Spleen (tissue), 7 donors: ENCODE measurements around the gene CCDC66.

Experiments used
- POLR2A ChIP-seq, 3 donors: fragments of 450-650 bp; IDR thresholded peaks; one replicate each; pipeline ENCODE4 v1.5.1; 2017; ENCODE audit warnings: antibody characterized with exemption in 3 of 3, mild to moderate bottlenecking in 1 of 3
- TF ChIP-seq, protein P1 (sequence below), 11 experiments: fragments of 200-600 bp in 7 of 11; fragments of 450-650 bp in 4 of 11; sonication (generic) in 4 of 11; IDR thresholded peaks in 8 of 11; conservative IDR thresholded peaks in 3 of 11; 1 replicate in 7 of 11; 2 replicates in 4 of 11; pipeline versions ENCODE4 v1.4.0 to v1.8.0; 2016 to 2021; ENCODE audit warnings: antibody characterized with exemption in 11 of 11, inconsistent platforms in 4 of 11, mild to moderate bottlenecking in 1 of 11
- donor health status: DM: no; HTN: no; CAD: no; lungs with moderate emphysema.
- donor health status: DM: no; HTN: no; CAD: no.
- donor health status: DM: no; HTN: no; CAD: no.

DNA sequence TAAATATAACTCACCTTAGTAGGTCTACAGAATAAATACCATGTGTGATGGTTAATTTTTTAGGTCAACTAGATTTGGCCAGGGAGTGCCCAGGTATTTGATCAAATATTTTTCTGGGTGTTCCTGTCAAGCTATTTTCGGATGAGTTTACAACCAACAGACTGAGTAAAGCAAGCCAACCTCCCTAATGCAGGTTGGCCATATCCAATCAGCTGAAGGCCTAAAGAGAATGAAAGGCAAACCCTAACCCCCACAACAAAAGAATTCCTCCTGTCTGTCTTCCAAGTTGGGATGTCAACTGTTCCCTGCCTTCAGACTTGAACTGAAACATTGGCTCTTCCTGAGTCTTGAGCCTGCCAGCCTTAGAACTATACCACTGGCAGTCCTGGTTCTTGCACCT, 97.5 kb downstream of the CCDC66 start:
- no peak for TF ChIP-seq POLR2A (IDR thresholded peaks at IDR 0.05)
- TF ChIP-seq, protein P1, sequence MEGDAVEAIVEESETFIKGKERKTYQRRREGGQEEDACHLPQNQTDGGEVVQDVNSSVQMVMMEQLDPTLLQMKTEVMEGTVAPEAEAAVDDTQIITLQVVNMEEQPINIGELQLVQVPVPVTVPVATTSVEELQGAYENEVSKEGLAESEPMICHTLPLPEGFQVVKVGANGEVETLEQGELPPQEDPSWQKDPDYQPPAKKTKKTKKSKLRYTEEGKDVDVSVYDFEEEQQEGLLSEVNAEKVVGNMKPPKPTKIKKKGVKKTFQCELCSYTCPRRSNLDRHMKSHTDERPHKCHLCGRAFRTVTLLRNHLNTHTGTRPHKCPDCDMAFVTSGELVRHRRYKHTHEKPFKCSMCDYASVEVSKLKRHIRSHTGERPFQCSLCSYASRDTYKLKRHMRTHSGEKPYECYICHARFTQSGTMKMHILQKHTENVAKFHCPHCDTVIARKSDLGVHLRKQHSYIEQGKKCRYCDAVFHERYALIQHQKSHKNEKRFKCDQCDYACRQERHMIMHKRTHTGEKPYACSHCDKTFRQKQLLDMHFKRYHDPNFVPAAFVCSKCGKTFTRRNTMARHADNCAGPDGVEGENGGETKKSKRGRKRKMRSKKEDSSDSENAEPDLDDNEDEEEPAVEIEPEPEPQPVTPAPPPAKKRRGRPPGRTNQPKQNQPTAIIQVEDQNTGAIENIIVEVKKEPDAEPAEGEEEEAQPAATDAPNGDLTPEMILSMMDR (IDR thresholded peaks at IDR 0.05 in 8 of 11, conservative IDR thresholded peaks at IDR 0.05 in 3 of 11): no peak
